H1 (cell line): Measurements from ENCODE around the gene SLC48A1. TPM values are rescaled to one million over a fixed set of nuclear protein-coding genes. Genes with fewer than 3 reads are reported as not detected.

Source experiments
- CBX5 ChIP-seq: fragments of 300-800, 300-1000 bp; sonication (generic); IDR thresholded peaks from 2 replicates; pipeline ENCODE4 v1.7.1; 2016; ENCODE audit warnings: antibody characterized with exemption, low read length, low read depth
- CBX8 ChIP-seq: fragments of 300-800, 300-1000 bp; sonication (generic); IDR thresholded peaks from 2 replicates; pipeline ENCODE4 v1.7.1; 2016; ENCODE audit warnings: low read depth, low read length, borderline replicate concordance
- SIN3A ChIP-seq, 2 experiments: IDR thresholded peaks in 1 of 2; conservative IDR thresholded peaks in 1 of 2; 2 replicates each; pipeline ENCODE4 v1.6.1; 2011 to 2012; ENCODE audit warnings: low read length in 2 of 2, improper control_type of control experiment in 1 of 2, low read depth in 1 of 2, mild to moderate bottlenecking in 1 of 2
- SIRT6 ChIP-seq: IDR thresholded peaks from one replicate; pipeline ENCODE4 v1.7.1; 2012; ENCODE audit warnings: low read length, inconsistent platforms
- TEAD4 ChIP-seq: IDR thresholded peaks from 2 replicates; pipeline ENCODE4 v1.6.1; 2012; ENCODE audit warnings: low read depth, low read length, inconsistent platforms, mixed read lengths
- polyA plus RNA-seq, 7 experiments: library from polyadenylated mRNA; depleted of rRNA in 3 of 7; stranded (reverse) in 5 of 7; unstranded in 2 of 7; fragments of >200 nt in 5 of 7; fragments of 200-250 nt in 2 of 7; gene quantifications; 1 replicate in 5 of 7; 2 replicates in 1 of 7; 4 replicates in 1 of 7; pipeline versions ENCODE4 v1.2.1 to v1.2.3, GENCODE V29; 2011 to 2013; ENCODE audit warnings: missing spikeins in 2 of 7, mixed read lengths in 2 of 7
- total RNA-seq: library from RNA; stranded (reverse); fragmentation: NEBNext Ultra II Directional; extraction: Animal tissue kit (Norgen Biotek cat#: 25700); gene quantifications from 2 replicates; pipeline ENCODE4 v1.2.1, GENCODE V29; 2021
- TF ChIP-seq, protein P1 (sequence below): fragments of 300-600 bp; sonication (generic); IDR thresholded peaks from 2 replicates; pipeline ENCODE4 v1.7.1; 2012; ENCODE audit warnings: low read length, moderate library complexity, mild to moderate bottlenecking, inconsistent platforms; ENCODE audit not compliant: insufficient replicate concordance
- TF ChIP-seq, protein P2 (sequence below), 3 experiments: IDR thresholded peaks; 1 replicate in 2 of 3; 2 replicates in 1 of 3; pipeline versions ENCODE4 v1.5.1 to v1.6.1; 2011; ENCODE audit warnings: low read length in 3 of 3, mild to moderate bottlenecking in 3 of 3, inconsistent platforms in 2 of 3, low read depth in 1 of 3, moderate library complexity in 1 of 3; ENCODE audit not compliant: insufficient read depth in 1 of 3; ENCODE audit errors: control extremely low read depth in 1 of 3

SLC48A1 gene
- total and polyA plus RNA-seq, 2 of the 8 experiments (the other 6 are each of a cell fraction or from before 2014, with no cell fraction given) = 9.5 to 14.1 TPM

DNA sequence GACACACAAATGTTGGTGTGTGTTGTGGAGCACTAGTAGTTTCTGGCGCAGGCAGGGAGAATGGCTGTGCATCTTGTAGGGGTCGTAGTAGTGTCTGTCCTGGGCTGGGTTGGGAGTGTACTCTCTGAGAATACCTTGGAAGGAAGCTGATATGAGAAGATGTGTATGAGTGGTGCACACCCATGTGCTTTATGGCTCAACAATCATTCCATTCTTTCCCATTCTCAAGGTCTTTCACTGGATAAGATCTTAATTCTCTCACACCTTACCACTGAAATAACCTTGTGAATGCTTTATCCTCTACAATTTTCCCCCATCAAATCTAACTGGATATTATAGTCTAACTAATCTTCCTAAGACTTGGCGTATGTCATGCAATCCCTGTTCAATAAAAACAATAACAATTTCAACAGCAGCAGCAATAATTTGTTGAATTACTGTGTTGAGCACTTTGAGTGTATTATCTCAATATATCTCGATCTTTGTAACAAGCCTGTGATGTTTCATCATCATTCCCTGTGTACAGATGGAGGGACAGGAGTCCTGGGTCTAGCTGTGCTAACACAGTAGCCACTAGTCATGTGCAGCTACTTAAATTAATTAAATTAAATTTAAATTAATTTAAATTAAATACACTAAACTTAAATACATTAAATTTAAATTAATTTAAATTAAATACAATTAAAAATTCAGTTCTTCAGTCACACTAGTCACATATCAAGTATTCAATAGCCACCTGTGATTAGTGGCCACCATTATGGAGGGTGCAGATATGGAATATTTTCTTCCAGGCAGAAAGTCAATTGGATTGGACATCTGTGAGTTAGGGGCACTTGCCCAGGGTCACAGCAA lies 3.6 kb upstream of the SLC48A1 start (continued):
- TF ChIP-seq, protein P1, sequence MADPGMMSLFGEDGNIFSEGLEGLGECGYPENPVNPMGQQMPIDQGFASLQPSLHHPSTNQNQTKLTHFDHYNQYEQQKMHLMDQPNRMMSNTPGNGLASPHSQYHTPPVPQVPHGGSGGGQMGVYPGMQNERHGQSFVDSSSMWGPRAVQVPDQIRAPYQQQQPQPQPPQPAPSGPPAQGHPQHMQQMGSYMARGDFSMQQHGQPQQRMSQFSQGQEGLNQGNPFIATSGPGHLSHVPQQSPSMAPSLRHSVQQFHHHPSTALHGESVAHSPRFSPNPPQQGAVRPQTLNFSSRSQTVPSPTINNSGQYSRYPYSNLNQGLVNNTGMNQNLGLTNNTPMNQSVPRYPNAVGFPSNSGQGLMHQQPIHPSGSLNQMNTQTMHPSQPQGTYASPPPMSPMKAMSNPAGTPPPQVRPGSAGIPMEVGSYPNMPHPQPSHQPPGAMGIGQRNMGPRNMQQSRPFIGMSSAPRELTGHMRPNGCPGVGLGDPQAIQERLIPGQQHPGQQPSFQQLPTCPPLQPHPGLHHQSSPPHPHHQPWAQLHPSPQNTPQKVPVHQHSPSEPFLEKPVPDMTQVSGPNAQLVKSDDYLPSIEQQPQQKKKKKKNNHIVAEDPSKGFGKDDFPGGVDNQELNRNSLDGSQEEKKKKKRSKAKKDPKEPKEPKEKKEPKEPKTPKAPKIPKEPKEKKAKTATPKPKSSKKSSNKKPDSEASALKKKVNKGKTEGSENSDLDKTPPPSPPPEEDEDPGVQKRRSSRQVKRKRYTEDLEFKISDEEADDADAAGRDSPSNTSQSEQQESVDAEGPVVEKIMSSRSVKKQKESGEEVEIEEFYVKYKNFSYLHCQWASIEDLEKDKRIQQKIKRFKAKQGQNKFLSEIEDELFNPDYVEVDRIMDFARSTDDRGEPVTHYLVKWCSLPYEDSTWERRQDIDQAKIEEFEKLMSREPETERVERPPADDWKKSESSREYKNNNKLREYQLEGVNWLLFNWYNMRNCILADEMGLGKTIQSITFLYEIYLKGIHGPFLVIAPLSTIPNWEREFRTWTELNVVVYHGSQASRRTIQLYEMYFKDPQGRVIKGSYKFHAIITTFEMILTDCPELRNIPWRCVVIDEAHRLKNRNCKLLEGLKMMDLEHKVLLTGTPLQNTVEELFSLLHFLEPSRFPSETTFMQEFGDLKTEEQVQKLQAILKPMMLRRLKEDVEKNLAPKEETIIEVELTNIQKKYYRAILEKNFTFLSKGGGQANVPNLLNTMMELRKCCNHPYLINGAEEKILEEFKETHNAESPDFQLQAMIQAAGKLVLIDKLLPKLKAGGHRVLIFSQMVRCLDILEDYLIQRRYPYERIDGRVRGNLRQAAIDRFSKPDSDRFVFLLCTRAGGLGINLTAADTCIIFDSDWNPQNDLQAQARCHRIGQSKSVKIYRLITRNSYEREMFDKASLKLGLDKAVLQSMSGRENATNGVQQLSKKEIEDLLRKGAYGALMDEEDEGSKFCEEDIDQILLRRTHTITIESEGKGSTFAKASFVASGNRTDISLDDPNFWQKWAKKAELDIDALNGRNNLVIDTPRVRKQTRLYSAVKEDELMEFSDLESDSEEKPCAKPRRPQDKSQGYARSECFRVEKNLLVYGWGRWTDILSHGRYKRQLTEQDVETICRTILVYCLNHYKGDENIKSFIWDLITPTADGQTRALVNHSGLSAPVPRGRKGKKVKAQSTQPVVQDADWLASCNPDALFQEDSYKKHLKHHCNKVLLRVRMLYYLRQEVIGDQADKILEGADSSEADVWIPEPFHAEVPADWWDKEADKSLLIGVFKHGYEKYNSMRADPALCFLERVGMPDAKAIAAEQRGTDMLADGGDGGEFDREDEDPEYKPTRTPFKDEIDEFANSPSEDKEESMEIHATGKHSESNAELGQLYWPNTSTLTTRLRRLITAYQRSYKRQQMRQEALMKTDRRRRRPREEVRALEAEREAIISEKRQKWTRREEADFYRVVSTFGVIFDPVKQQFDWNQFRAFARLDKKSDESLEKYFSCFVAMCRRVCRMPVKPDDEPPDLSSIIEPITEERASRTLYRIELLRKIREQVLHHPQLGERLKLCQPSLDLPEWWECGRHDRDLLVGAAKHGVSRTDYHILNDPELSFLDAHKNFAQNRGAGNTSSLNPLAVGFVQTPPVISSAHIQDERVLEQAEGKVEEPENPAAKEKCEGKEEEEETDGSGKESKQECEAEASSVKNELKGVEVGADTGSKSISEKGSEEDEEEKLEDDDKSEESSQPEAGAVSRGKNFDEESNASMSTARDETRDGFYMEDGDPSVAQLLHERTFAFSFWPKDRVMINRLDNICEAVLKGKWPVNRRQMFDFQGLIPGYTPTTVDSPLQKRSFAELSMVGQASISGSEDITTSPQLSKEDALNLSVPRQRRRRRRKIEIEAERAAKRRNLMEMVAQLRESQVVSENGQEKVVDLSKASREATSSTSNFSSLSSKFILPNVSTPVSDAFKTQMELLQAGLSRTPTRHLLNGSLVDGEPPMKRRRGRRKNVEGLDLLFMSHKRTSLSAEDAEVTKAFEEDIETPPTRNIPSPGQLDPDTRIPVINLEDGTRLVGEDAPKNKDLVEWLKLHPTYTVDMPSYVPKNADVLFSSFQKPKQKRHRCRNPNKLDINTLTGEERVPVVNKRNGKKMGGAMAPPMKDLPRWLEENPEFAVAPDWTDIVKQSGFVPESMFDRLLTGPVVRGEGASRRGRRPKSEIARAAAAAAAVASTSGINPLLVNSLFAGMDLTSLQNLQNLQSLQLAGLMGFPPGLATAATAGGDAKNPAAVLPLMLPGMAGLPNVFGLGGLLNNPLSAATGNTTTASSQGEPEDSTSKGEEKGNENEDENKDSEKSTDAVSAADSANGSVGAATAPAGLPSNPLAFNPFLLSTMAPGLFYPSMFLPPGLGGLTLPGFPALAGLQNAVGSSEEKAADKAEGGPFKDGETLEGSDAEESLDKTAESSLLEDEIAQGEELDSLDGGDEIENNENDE = no peak
- TF ChIP-seq SIN3A (conservative IDR thresholded peaks at IDR 0.05 in 1 of 2, IDR thresholded peaks at IDR 0.05 in 1 of 2; ENCODE audit: low read depth in 1 of 2, low read length in 2 of 2) (no peak), CBX8 (no peak), TEAD4 (no peak), CBX5 (no peak), SIRT6 (no peak)
- TF ChIP-seq, protein P2, sequence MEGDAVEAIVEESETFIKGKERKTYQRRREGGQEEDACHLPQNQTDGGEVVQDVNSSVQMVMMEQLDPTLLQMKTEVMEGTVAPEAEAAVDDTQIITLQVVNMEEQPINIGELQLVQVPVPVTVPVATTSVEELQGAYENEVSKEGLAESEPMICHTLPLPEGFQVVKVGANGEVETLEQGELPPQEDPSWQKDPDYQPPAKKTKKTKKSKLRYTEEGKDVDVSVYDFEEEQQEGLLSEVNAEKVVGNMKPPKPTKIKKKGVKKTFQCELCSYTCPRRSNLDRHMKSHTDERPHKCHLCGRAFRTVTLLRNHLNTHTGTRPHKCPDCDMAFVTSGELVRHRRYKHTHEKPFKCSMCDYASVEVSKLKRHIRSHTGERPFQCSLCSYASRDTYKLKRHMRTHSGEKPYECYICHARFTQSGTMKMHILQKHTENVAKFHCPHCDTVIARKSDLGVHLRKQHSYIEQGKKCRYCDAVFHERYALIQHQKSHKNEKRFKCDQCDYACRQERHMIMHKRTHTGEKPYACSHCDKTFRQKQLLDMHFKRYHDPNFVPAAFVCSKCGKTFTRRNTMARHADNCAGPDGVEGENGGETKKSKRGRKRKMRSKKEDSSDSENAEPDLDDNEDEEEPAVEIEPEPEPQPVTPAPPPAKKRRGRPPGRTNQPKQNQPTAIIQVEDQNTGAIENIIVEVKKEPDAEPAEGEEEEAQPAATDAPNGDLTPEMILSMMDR (IDR thresholded peaks at IDR 0.05; ENCODE audit: control extremely low read depth in 1 of 3, insufficient read depth in 1 of 3, low read depth in 1 of 3, low read length in 3 of 3) = no peak
